ENCODE measurements around the gene SPECC1L.
A peak's percentile ranks its signal among the peaks of the same experiment; 100 is the strongest.
"Not testable (repeated sequence)": the region's sequence is repeated elsewhere in the genome, so short reads cannot be mapped to it uniquely, and the experiment has no call there.

Gene SPECC1L

GRCh38 chr22:24270556-24271385 is at the start of gene SPECC1L:
TSS of gene SPECC1L (plus strand) at chr22:24270831. CDS start at chr22:24302232, 31,401 bp downstream.
- DNase-seq = peak; percentile 72 to 85

GRCh38 chr22:24224468-24224867 is 46.2 kb upstream of the SPECC1L start:
- no peak for DNase-seq

GRCh38 chr22:24225044-24225601 is 45.5 kb upstream of the SPECC1L start:
- DNase-seq = no peak

GRCh38 chr22:24225951-24226350 is 44.7 kb upstream of the SPECC1L start:
- DNase-seq = no peak

- DNase-seq = peak; percentile 14 to 18
These were observed 39.5 kb upstream of the SPECC1L start for GRCh38 chr22:24230911-24231656.

- no peak for DNase-seq
These were observed 38.9 kb upstream of the SPECC1L start for GRCh38 chr22:24231706-24232105.

- no peak for DNase-seq
These were observed 38.5 kb upstream of the SPECC1L start for GRCh38 chr22:24232124-24232523.

GRCh38 chr22:24232725-24233124 is 37.9 kb upstream of the SPECC1L start:
- no peak for DNase-seq

GRCh38 chr22:24233235-24233634 is 37.4 kb upstream of the SPECC1L start:
- no peak for DNase-seq

GRCh38 chr22:24233816-24234215 is 36.8 kb upstream of the SPECC1L start:
- no peak for DNase-seq

GRCh38 chr22:24235315-24235714 is 35.3 kb upstream of the SPECC1L start:
- no peak for DNase-seq

- DNase-seq = peak in 1 of 2 experiments; percentile 10
These were observed 34.0 kb upstream of the SPECC1L start for GRCh38 chr22:24236656-24237055.

- DNase-seq = not testable (repeated sequence)
These were observed 32.4 kb upstream of the SPECC1L start for GRCh38 chr22:24238101-24238694.

- no peak for DNase-seq
These were observed 30.2 kb upstream of the SPECC1L start for GRCh38 chr22:24240381-24240780.

- not testable (repeated sequence) for DNase-seq
These were observed 29.5 kb upstream of the SPECC1L start for GRCh38 chr22:24240985-24241692.

GRCh38 chr22:24243417-24243816 is 27.2 kb upstream of the SPECC1L start:
- not testable (repeated sequence) for DNase-seq

GRCh38 chr22:24244144-24244787 is 26.4 kb upstream of the SPECC1L start:
- peak in 1 of 2 experiments; percentile 39 for DNase-seq

- DNase-seq = peak; percentile 12 to 19
These were observed 25.6 kb upstream of the SPECC1L start, which contains the start of gene GGT5 for GRCh38 chr22:24245030-24245431. TSS of gene GGT5 (minus strand) at chr22:24245082. CDS start at chr22:24244725, 357 bp downstream.

GRCh38 chr22:24245584-24246561 is 24.8 kb upstream of the SPECC1L start:
- DNase-seq = not testable (repeated sequence)

GRCh38 chr22:24247011-24247507 is 23.6 kb upstream of the SPECC1L start:
- DNase-seq = no peak

Measured in Kasumi-1 (cell line).